ENCODE results near the gene MMD.
"Not testable (repeated sequence)": the region's sequence is repeated elsewhere in the genome, so short reads cannot be mapped to it uniquely, and the experiment has no call there.

Gene MMD

GRCh38 chr17:55391764-55392467 lies 29.7 kb downstream of the MMD start:
- no peak for DNase-seq (ENCODE audit: low spot score)

DNA sequence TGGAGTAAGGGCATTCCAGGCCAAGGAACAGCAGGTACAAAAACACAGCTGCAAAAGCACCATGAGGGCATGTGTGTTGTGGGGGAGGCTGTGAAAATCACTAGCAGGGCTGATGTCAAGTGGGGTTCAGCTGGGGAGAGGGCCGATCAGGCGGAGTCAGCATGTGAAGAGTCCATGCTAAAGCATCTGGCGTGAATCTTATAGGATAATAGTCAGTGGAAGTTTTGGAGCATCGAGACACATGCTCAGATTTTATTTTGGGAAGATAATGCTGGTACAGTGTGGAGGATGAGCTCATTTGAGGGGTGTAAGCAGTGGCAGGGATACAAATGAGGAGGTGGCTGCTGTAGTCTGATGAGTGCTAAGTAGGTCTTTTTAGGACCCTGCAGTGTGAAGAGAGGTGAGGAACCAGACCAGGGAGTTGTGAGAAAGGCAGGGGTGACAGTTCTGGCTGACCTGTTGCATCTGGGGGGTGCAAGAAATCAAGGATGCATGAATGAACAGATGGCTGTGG lies 30.3 kb downstream of the MMD start:
- no peak for DNase-seq (ENCODE audit: low spot score)

DNA sequence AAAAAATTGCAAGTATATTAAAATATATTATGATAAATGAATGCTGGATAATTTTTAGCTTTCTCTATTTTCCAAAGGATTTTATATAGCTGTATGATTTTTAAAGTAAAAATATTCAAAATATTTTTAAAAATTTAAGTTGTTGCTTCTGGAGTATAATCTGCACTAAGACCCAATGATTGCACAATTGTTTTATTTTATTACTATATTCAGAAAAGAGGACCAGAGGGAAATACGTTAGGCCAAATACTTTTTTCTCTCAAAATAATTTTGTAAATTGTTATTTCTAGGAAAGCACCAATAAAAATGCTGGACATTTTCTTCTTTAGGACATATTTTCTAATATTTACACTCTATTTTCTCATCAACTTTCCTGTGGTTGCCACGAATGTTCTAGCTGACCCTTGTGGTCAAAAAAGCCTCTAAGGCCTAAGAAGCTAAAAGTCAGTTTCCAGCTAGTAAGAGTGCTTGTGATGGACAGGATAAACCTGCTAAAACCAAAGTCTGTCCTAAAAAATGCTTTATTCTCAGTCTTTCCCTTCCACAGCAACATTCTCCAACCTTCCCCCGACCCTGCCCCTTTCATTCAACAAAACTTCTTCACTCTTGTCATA lies 31.2 kb downstream of the MMD start:
- no peak for DNase-seq (ENCODE audit: low spot score)

- DNase-seq (ENCODE audit: low spot score): not testable (repeated sequence)
Observed at GRCh38 chr17:55389715-55390114, 31.9 kb downstream of the MMD start.

- DNase-seq (ENCODE audit: low spot score): no peak
Observed at GRCh38 chr17:55388842-55389241, 32.8 kb downstream of the MMD start.

GRCh38 chr17:55386796-55387332 lies 34.8 kb downstream of the MMD start:
- no peak for DNase-seq (ENCODE audit: low spot score)

DNA sequence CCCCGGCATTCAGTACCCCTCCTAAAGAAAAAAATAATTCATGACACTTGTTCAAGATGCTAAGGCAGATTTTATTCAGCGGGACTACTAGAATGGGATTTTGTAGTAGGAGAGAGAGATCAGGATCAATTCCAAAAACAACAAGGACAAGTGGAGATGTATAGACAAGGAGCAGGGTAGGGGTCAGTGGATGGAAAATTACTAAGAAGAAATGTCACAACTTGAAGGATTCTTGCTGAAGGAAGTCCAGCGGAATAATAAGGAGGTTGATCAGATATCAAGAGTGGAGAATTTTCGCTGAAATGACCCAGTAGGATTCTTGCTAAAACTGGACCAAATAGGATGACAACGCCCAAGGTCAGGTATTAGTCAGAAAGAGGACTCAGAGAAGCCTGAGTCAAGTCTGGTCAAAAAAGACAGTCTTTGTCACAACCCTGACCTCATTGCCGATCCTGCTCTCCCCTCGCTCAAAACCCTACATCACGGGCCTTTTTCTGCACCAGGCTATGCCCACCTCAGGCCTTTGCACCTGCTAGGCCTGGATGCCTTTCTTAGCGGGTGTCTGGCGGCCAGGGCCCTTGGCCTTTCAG lies 36.9 kb downstream of the MMD start:
- no peak for DNase-seq (ENCODE audit: low spot score)

- DNase-seq (ENCODE audit: low spot score): no peak
Observed at GRCh38 chr17:55383771-55384642, 37.6 kb downstream of the MMD start.

- DNase-seq (ENCODE audit: low spot score): no peak
Observed at GRCh38 chr17:55381017-55381770, 40.4 kb downstream of the MMD start.

DNA sequence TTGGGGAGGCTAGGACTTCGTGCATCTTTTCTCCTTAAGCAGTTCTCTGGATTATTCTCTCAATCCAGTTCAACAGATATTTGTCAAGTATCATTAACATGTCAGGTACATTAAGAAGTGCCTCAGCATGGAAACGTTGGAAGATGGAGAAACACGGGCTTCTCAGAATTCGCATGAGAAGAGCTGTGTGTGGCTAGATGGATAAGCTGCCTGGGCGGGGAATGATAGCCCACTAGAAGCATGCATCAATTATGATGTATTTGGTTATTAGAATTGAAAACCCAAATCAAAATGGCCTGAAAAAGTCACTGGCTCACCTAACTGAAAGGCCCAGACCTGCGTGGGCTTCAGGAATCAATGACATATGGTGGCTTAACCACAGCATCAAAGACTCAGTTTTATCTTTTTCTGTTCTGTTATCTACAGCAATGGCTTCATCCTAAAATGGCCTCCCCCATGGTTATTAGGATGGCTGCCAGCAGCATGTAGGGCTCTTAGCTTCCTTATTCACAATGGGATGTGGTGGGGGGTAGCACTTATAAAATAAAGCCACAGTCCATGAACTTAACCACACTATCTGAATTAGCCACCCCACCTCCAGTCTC lies 43.9 kb downstream of the MMD start:
- DNase-seq (ENCODE audit: low spot score): no peak

GRCh38 chr17:55368706-55369105 lies 52.9 kb downstream of the MMD start:
- DNase-seq (ENCODE audit: low spot score): no peak

- no peak for DNase-seq (ENCODE audit: low spot score)
Observed at GRCh38 chr17:55366020-55366481, 55.6 kb downstream of the MMD start.

DNA sequence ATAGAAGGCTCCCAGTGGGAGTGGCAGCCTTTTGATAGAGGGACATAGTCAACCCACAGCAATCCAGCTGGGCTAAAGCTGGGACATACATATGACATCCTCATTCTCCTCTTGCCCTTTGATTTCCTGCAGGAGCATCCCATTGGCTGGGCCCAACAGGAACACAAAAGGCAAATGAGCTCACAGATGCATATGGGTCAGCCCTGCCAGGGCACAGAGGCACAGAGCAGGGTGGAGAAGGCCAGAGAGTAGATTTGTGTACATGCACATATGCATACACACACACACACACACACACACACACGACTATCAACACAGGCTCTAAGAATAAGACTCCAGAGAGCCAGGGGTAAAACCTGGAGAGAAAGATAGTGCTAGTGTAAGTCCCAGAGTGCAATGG lies 58.6 kb downstream of the MMD start:
- no peak for DNase-seq (ENCODE audit: low spot score)

DNA sequence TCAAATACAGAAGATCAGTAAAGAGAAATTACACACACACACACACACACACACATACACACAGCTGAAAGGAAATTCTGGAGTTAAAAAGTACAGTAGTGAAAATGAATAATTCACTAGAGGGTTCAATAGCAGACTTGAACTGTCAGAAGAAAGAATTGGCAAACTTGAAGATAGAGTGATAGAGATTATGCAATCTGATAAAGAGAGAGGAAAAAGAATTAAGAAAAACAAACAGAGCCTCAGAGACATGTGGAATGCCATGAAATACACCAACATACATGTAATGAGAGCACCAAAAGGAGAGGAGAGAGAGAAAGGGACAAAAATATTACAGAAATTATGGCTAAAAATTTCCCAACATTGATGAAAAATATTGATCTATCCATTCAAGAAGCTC lies 60.7 kb downstream of the MMD start:
- DNase-seq (ENCODE audit: low spot score): no peak

DNA sequence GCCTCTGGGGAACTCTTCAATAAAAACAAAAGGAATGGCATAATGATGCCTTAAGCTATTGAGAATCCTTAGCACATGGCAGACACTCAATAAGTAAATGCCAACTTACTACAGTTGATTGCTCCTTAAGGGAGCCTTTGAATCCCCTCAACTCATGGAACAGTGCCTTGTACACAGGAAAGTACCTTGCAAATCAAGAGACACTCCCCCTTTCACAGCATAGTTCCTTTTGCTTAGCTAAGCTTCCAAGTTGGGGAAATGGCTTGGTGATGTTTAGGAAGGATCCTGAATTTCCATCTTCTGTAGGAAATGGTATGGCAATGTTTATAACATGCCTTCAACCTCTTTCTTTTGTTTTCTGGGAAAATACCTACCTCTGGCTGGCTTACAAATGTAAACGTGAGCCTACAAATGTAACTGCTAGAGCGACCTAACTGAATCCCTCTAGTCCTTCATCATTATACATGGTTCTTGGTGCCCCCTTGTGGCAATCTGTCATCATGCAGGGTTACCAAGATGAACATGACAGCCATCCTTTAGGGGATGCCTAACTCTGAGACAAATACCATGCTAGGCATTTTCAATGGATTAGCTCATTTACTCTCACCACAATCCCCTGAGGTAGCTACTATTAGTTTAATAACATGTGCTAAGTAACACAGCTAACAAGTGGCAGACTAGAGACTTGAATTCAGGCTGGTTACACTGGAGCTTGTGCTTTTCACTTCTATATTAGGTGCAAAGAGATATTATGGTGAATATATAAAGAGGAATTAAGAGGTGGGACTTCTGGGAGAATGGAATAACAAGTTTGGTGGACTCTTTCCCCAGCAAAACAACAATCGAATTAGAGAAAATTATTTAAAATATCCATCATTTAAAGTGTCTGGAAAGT lies 65.0 kb downstream of the MMD start:
- peak; percentile 76 for DNase-seq (ENCODE audit: low spot score)

- DNase-seq (ENCODE audit: low spot score): no peak
Observed at GRCh38 chr17:55354941-55355340, 66.7 kb downstream of the MMD start.

DNA sequence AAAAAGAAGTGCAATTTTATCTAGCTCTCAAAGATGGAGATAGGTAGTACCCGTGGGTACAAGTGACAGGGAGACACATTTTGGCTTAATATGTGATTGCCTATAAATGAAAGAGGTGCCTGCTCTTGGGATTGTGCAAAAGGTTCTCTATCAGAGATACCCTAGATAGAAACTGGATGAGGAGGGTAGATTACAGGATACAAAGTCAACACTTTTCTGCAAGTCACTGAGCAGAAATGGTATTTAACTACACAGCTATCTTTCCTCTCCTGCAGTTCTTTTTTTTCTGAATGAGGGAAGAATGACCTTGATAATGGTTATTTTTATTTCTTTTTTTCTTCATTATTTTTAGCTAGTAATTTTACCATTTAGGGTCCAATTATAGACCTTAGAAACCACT lies 67.6 kb downstream of the MMD start:
- DNase-seq (ENCODE audit: low spot score): no peak

- no peak for DNase-seq (ENCODE audit: low spot score)
Observed at GRCh38 chr17:55351226-55351625, 70.4 kb downstream of the MMD start.

GRCh38 chr17:55350825-55351205 lies 70.8 kb downstream of the MMD start:
- DNase-seq (ENCODE audit: low spot score): no peak
